DOHH2 (cell line): ENCODE results near the gene MFAP3L.

Experiments used
- H3F3A ChIP-seq: fragments of 200-600 bp; sonication (generic), shearing (Covaris generic); 2 replicates; pipeline ENCODE4 v1.6.0; 2016; ENCODE audit warnings: antibody characterized with exemption, mild to moderate bottlenecking; ENCODE audit not compliant: control insufficient read depth, insufficient read depth
- H3K27ac ChIP-seq: fragments of 200-600 bp; sonication (generic); 2 replicates; pipeline ENCODE4 v1.5.1; 2014; ENCODE audit warnings: low read depth, mild to moderate bottlenecking, low read length, moderate library complexity
- H3K27me3 ChIP-seq: fragments of 200-600 bp; sonication (generic); 2 replicates; pipeline ENCODE4 v1.6.1; 2014; ENCODE audit warnings: mild to moderate bottlenecking, low read length, mixed read lengths; ENCODE audit not compliant: control insufficient read depth
- H3K36me3 ChIP-seq: fragments of 200-600 bp; sonication (generic); 2 replicates; pipeline ENCODE4 v1.6.1; 2014; ENCODE audit warnings: mild to moderate bottlenecking, low read length, moderate library complexity, mixed read lengths; ENCODE audit not compliant: control insufficient read depth
- H3K4me1 ChIP-seq: fragments of 200-600 bp; sonication (generic); 2 replicates; pipeline ENCODE4 v1.6.1; 2014; ENCODE audit warnings: mild to moderate bottlenecking, low read length, mixed read lengths; ENCODE audit not compliant: control insufficient read depth
- H3K4me2 ChIP-seq: fragments of 200-600 bp; sonication (generic); 2 replicates; pipeline ENCODE4 v1.6.0; 2014; ENCODE audit warnings: mild to moderate bottlenecking, low read length, moderate library complexity
- H3K4me3 ChIP-seq: fragments of 200-600 bp; sonication (generic); 2 replicates; pipeline ENCODE4 v1.5.1; 2014; ENCODE audit warnings: mild to moderate bottlenecking, low read length, mixed read lengths
- H3K79me2 ChIP-seq: fragments of 200-600 bp; sonication (generic); 2 replicates; pipeline ENCODE4 v1.6.1; 2014; ENCODE audit warnings: mild to moderate bottlenecking, low read length, mixed read lengths; ENCODE audit not compliant: control insufficient read depth
- H3K9me2 ChIP-seq: fragments of 200-600 bp; sonication (generic); replicated peaks from 2 replicates; pipeline ENCODE4 v1.6.1; 2014; ENCODE audit warnings: mild to moderate bottlenecking, low read length, mixed read lengths; ENCODE audit not compliant: control insufficient read depth
- H3K9me3 ChIP-seq: fragments of 200-600 bp; sonication (generic); 2 replicates; pipeline ENCODE4 v1.6.1; 2014; ENCODE audit warnings: antibody characterized with exemption, low read length, mixed read lengths; ENCODE audit not compliant: control insufficient read depth, insufficient read depth
- H4K20me1 ChIP-seq: fragments of 200-600 bp; sonication (generic); 2 replicates; pipeline ENCODE4 v1.6.0; 2014; ENCODE audit warnings: low read depth, mild to moderate bottlenecking, antibody characterized with exemption, low read length, moderate library complexity; ENCODE audit not compliant: control insufficient read depth, insufficient read depth
- EZH2phosphoT487 ChIP-seq: fragments of 200-600 bp; sonication (generic); IDR thresholded peaks from 2 replicates; pipeline ENCODE4 v1.6.1; 2017; ENCODE audit warnings: borderline replicate concordance, mild to moderate bottlenecking, antibody characterized with exemption, low read length, moderate library complexity, mixed read lengths
- TF ChIP-seq, protein P1 (sequence below): fragments of 200-600 bp; sonication (generic); IDR thresholded peaks from one replicate; pipeline ENCODE4 v1.5.1; 2014; ENCODE audit warnings: antibody characterized with exemption, mild to moderate bottlenecking, low read depth, low read length; ENCODE audit not compliant: poor library complexity, severe bottlenecking

The MFAP3L gene

DNA sequence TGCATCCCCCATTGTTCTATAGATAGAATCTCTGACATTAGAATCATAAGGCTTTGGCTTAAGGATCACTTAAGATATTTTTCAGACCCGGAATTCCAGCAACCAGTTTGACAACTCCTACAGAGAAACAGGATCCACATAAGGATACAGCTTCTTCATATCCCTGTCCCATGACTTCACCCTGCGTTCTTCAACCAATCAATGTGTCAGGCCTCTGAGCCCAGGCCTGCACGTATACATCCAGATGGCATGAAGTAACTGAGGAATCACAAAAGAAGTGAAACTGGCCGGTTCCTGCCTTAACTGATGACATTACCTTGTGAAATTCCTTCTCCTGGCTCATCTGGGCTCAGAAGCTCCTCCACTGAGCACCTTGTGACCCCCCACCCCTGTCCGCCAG lies 85.1 kb downstream of the MFAP3L start:
- no peak overlapping the region for H3K4me2 ChIP-seq
- H3K79me2 ChIP-seq = no peaks in the 10 kb centered on the region
- no peaks in the 10 kb centered on the region for H3K36me3 ChIP-seq
- H4K20me1 ChIP-seq = no peaks in the 10 kb centered on the region
- TF ChIP-seq, protein P1, sequence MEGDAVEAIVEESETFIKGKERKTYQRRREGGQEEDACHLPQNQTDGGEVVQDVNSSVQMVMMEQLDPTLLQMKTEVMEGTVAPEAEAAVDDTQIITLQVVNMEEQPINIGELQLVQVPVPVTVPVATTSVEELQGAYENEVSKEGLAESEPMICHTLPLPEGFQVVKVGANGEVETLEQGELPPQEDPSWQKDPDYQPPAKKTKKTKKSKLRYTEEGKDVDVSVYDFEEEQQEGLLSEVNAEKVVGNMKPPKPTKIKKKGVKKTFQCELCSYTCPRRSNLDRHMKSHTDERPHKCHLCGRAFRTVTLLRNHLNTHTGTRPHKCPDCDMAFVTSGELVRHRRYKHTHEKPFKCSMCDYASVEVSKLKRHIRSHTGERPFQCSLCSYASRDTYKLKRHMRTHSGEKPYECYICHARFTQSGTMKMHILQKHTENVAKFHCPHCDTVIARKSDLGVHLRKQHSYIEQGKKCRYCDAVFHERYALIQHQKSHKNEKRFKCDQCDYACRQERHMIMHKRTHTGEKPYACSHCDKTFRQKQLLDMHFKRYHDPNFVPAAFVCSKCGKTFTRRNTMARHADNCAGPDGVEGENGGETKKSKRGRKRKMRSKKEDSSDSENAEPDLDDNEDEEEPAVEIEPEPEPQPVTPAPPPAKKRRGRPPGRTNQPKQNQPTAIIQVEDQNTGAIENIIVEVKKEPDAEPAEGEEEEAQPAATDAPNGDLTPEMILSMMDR = no peak
- TF ChIP-seq EZH2phosphoT487 = no peak
- no peaks in the 10 kb centered on the region for H3F3A ChIP-seq
- no peaks in the 10 kb centered on the region for H3K9me2 ChIP-seq
- no peaks in the 10 kb centered on the region for H3K9me3 ChIP-seq
- no peak overlapping the region for H3K4me3 ChIP-seq
- no peaks in the 10 kb centered on the region for H3K4me1 ChIP-seq
- H3K27me3 ChIP-seq = no peaks in the 10 kb centered on the region
- H3K27ac ChIP-seq = no peak overlapping the region

DNA sequence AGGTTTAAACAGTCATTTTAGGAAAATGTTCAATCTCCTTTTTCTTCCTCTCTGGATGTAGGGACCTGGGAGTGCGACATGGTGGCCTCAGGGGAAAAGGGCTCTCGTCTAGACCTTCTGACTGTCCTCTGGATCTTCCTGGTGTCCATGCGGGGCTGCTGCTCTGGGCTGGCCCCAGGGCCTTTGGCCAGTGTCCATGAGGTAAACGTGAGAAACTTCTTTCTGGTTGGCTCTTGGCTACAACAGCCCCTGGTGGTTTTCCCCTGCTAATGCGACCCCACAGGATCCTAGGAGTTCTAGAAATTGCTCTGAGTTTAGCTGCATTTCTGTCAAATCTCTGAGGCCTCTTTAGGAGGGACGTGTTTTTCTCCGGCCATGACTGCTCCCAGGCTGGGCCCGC lies 85.7 kb downstream of the MFAP3L start:
- Histone ChIP-seq H3K9me2 (no peaks in the 10 kb centered on the region), H3F3A (no peaks in the 10 kb centered on the region), H4K20me1 (no peaks in the 10 kb centered on the region), H3K9me3 (no peaks in the 10 kb centered on the region), H3K4me2 (no peak overlapping the region), H3K79me2 (no peaks in the 10 kb centered on the region), H3K27ac (no peak overlapping the region), H3K27me3 (no peaks in the 10 kb centered on the region), H3K36me3 (no peaks in the 10 kb centered on the region), H3K4me3 (no peak overlapping the region), H3K4me1 (no peaks in the 10 kb centered on the region)
- no peak for TF ChIP-seq EZH2phosphoT487
- TF ChIP-seq, protein P1 = no peak
